Midbrain (tissue), 1 donor: ENCODE results near the gene DUOX1.

Experiments
- DNase-seq: peaks from one replicate; lab custom pipeline; 2025; lab: John Stamatoyannopoulos, UW

Gene DUOX1

GRCh38 chr15:45106002-45106790 lies 23.6 kb upstream of the DUOX1 start:
- no peak for DNase-seq

DNA sequence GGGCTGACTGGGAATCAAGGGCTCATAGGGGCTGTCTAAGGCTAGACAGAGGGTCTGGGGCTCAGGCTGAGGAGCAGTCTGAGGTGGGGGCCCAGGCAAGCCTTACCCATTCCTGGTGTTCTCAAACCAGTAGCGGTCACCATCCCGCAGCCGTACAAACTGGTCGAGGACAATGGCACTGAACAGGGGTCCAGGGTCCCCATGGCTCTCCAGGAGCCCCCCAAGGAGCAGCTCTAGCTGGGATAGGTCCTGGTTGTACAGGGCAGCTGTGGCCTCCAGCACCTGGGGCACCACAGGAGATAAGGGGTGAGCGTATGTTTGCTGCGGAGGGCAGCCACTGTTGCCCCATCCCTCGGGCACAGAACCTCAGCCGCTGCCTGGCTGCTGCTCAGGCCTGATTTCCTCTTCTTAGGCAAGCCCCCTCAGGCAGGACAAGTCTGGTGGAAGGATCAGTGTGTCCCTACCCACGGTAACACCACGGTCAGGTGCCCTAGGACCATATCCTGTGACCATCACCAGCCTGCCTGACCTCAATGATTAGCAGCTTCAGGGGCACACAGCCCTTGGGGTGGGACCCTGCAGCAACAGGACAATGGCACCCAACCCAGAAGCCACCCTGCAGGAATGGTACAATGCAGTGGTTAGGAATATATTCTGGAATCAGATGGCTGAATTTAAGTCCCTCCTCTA lies 21.7 kb upstream of the DUOX1 start:
- no peak for DNase-seq

DNA sequence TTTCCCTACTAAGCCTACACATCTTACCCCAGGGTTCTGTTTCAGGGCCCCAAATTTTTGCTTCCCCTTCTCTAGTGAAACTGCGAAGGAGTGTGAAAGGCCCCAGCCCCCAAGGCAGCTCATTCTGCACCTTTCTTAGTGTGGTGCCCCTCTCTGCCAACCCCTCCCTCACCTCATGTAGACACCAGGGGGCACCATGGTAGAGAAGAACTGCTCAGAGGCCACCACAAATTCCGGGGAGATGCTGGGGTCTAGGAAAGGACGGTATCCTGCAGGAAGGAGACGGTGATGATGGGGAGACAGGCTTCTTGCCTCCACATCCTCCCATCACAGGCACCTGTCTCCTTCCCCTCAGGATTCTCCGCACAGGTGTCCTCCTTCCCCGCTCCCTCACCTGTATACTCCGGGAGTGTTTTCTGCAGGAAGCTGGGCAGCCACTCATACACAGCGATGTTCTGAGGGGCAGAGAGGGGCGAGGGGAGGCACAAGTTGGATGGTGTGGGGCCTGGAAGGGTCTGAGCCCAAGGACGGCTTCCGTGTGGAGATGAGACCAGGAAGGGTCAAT lies 19.5 kb upstream of the DUOX1 start:
- DNase-seq: no peak

DNA sequence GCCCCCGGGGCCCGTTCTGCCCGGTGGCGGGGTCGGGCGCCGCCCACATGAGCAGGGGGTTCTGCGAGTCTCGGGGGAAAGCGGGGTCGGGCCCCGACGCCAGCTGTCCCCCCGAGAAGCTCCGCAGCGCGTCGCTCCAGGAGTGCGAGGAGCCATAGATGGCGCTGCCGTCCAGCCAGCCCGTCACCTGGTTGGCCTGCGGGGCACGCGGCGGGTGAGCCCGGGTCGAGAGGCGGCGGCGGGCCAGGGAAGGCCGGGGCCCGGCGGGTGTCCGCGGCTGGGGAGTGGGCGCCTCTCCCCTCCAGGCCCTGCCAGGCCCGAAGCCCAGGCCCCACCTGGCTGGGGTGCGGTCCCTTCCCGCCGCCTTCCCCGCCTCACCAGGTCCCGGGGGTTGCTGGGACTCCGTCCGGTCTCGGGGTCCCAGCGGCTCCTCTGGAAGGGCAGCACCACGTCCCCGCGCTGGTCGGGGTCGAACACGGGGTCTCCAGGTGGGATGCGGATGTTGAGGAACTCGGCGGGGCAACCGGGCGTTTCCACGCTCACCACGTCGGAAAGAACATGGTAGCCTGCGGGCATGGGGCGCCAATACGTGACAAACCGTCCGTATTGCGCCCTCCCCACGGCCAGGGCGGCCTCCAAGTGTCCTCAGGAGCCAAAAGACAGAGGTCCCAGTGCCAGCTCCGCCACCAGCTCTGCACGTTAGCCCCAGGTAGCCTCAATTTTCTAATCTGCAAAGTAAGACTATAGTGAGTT lies 18.2 kb upstream of the DUOX1 start:
- no peak for DNase-seq

DNA sequence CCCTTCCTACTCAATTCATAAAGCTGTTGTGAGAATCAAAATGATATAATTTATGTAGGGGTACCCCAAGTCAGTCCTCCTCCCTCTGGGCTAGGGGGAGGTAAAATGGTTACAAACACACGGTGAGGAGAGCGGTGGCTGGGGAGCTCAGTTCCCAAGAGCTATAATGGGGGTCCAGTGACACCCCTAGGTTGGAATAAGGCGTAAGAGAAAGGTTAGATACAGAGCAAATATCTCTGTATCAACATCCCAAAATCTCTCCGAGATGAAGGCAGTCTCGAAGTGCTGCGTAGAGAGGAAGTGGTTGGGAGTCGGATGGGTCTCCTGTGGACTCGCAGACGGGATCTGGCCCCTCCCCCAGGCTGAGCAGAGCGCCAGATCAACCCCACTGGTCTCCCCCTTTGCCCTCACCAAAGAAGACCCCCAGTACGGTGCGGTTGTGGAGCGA lies 17.6 kb upstream of the DUOX1 start:
- no peak for DNase-seq

- DNase-seq: no peak
Measured at GRCh38 chr15:45112591-45113379, 17.0 kb upstream of the DUOX1 start.

- DNase-seq: no peak
Measured at GRCh38 chr15:45113380-45113990, 16.3 kb upstream of the DUOX1 start.

DNA sequence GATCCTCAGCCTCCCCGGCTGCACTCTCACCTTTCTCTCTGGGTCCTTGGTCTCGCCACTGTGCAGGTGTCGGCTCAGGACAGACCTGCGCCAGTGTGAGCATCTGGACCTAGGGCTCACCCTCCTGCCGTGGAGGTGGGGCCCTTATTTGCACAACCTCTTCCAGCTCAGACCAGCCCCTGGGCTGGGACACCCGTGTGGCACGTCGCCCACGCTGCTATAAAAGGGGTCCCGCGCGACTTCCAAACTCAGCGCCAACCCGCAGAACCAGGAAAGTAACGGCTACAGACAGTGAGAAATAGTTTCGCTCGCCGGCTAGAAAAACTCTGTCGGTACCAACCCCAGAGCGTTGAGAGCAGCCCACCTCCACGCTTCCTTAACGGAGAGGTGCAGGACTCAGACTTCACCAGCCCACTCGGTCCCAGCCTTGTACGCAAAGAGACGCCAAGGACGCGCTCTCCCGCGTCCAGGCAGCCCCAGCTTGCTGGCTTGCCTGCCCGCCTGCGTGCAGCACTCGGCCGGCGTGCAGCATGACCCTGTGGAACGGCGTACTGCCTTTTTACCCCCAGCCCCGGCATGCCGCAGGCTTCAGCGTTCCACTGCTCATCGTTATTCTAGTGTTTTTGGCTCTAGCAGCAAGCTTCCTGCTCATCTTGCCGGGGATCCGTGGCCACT lies 15.6 kb upstream of the DUOX1 start, which contains the start of the genes DUOX2 and DUOXA2:
DUOX2 (minus strand) TSS at position 97 of the 675 bp plus-strand sequence. CDS start 761 bp downstream, outside the sequence.
DUOXA2 (plus strand) TSS at position 251 of the 675 bp plus-strand sequence; CDS start at position 531, 280 bp downstream.
- DNase-seq: no peak

GRCh38 chr15:45114751-45115085 lies 15.1 kb upstream of the DUOX1 start:
- no peak for DNase-seq

- no peak for DNase-seq
Measured at GRCh38 chr15:45115312-45115820, 14.4 kb upstream of the DUOX1 start.

DNA sequence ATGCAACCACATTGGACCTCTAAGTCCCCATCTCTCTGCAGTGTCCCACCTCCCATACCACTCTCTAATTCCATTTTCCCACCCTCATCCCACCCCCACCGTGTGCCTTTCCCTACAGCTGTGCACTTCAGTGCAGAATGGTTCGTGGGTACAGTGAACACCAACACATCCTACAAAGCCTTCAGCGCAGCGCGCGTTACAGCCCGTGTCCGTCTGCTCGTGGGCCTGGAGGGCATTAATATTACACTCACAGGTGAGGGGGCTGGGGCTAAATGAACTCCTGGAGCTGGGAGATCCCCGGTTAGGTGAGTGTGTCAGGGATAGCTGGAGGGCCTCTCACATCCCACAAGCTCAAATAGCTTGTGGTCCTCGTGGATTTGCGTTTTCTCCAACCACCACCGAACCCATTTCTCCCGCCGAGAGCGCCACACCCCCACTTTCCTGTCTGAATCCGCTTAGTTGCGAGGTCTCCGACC lies 13.8 kb upstream of the DUOX1 start:
- DNase-seq: no peak

GRCh38 chr15:45116482-45117307 lies 13.1 kb upstream of the DUOX1 start:
- no peak for DNase-seq

DNA sequence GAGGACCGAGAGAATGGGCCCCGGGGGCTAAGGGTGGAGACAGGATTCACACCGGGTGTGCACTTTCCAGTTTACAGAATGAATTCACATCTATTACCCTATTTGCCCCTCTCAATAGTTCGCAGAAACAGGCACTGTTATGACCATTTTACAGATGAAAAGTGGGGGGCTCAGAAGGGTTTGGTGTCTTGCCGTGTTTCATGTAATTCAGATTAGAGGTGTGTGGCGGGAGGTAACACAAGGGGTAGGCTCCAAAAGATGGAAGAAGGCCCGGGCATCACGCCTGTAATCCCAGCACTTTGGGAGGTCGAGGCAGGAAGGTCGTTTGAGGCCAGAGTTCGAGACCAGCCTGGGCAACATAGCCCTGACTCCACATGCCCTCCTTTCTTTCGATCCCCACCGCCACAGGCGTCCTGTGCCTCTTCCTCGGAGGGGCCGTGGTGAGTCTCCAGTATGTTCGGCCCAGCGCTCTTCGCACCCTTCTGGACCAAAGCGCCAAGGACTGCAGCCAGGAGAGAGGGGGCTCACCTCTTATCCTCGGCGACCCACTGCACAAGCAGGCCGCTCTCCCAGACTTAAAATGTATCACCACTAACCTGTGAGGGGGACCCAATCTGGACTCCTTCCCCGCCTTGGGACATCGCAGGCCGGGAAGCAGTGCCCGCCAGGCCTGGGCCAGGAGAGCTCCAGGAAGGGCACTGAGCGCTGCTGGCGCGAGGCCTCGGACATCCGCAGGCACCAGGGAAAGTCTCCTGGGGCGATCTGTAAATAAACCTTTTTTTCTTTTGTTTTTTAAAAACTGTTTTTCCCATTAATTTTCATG lies 12.3 kb upstream of the DUOX1 start:
- DNase-seq: no peak

GRCh38 chr15:45118131-45118588 lies 11.6 kb upstream of the DUOX1 start:
- peak; percentile 91 for DNase-seq

- DNase-seq: no peak
Measured at GRCh38 chr15:45118996-45119395, 10.8 kb upstream of the DUOX1 start.

DNA sequence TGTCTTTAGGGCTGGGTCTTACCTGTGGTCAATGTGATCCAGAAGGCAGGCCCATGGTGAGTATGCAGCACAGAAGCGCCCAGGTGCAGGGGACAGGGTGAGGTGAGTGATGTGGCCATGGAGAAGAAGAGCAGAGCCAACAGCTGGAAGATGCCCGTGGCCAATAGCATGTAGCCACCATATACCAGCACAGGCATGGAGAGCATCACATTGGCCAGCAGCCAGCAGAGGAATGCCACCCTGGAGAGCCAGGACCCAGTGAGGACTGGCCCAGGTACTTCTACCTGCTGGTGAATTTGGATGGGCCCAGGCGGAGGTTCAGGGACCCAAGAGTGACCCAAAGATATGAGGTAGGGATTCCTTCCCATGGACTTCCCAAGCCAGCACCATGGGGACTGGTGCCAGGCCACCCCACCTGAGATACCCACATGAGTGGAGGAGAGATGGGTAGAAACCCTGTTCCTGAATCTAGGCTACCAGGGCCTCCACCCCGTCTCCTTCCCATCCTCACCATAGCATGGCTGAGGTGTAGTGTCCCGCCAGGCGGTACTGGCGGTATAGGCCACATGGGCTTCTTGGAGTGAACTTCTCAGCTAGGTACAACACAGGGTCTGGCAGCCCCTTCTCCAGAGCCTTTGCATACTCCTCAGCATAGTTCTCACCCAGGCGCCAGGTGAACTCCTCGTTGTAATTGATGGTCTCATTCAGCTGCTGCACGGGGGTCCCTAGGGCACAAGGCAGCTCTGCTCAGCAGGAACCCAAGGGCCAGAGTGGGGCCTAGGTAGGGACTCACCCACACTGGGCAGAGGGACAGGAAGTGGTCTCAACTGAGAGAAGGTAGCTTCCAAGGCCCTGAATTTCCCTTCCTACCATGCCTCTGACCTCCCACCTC lies 9.5 kb upstream of the DUOX1 start:
- no peak for DNase-seq

DNA sequence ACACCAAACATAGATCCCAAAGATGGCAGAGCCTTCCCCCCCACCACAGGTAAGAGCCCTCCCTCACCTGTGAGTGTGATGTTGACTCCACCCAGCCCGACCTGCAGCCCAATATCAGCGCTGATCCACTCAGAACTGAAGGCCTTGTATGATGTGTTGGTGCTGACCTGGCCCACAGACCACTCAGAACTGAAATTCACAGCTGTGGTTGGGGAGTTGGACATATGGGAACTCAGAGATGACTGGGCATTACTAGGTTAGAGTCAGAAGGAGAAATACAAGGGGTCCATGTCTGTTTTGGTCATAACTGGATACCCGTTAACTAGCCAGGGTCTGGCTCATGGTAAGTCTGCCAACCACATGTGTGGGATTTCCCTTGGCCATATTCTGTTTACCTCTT lies 8.8 kb upstream of the DUOX1 start:
- no peak for DNase-seq
